GM21360 (cell line): ENCODE results near the gene SENP7.
"Not testable (repeated sequence)": the region's sequence is repeated elsewhere in the genome, so short reads cannot be mapped to it uniquely, and the experiment has no call there.

Experiments
- ATAC-seq: cut with Tn5 transposase; IDR thresholded peaks from one replicate; pipeline ENCODE4 v1.9.1; 2021; ENCODE audit warnings: mild to moderate bottlenecking, moderate library complexity; ENCODE audit not compliant: unreplicated experiment

The SENP7 gene

DNA sequence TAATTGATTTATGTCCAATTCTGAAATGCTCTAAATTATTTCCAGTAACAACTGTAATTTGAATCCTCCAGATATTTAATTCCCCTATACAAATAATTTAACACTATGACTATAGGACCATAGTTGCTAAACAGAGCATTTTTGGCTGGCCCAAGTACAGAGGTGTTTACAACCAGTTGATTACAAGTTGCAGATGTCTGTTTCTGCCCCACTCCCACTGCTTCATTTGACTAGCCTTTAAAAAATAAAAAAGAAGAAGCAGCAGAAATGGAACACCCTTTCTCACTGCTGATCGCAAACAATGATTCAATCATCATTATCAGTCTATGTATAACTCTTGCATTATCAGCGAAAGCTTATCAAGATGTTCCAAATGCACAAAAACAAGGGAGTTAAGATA lies 54.6 kb downstream of the SENP7 start:
- ATAC-seq = no peak

DNA sequence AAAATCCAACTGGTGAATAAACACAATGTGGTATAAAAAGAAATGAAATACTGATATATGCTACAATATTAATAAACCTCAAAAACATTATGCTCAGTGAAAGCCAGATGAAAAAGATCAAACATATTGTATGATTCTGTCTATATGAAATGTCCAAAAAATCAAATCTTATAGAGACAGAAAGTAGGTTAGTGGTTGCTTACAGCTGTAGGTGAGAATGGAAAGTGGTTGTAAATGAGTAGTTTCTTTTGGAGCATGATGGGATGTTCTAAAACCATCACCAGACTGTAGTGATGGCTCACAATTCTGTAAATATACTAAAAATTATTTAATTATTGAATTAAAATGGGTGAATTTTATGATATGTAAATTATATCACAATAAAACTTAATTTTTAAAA lies 58.4 kb downstream of the SENP7 start:
- no peak for ATAC-seq

DNA sequence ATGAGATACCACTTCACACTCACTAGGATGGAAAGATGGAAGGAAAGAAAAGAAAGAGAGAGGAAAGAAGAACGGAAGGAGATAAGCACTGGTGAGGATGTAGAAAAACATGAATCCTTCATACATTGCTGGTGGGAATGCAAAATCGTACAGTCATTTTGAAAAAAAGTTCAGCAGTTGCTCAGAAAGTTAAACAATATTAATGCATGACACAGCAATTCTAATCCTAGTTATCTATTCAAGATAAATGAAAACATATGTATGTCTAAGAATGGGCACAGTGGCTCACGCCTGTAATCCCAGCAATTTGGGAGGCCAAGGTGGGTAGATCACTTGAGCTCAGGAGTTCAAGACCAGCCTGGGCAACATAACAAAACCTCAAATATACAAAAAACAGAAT lies 59.1 kb downstream of the SENP7 start:
- ATAC-seq = no peak

DNA sequence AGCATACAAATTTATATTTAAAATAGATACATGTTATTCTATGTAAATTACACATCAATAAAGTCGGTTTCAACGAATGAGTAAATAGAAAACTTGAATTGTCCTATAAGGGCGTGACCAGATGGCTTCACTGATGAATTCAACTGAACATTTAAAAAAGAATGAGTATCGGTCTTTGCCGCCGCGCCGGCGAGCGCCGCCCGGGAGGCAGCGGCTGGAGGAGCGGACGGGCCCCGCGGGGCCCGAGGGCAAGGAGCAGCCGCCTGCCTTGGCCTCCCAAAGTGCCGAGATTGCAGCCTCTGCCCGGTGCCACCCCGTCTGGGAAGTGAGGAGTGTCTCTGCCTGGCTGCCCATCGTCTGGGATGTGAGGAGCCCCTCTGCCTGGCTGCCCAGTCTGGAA lies 74.4 kb downstream of the SENP7 start:
- not testable (repeated sequence) for ATAC-seq

DNA sequence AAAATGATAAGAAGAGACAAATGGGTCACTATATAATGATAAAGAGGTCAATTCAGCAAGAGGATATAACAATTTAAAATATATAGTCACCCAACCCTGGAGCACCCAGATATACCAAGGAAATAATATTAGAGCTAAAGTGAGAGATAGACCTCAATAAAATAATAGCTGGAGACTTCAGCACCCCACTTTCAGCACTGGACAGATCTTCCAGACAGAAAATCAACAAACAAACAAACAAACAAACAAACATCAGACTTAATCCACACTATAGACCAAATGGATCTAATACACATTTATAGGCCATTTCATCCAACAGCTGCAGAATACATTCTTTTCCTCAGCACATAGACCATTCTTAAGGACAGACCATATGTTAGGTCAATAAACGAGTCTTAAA lies 79.4 kb downstream of the SENP7 start:
- ATAC-seq = no peak

DNA sequence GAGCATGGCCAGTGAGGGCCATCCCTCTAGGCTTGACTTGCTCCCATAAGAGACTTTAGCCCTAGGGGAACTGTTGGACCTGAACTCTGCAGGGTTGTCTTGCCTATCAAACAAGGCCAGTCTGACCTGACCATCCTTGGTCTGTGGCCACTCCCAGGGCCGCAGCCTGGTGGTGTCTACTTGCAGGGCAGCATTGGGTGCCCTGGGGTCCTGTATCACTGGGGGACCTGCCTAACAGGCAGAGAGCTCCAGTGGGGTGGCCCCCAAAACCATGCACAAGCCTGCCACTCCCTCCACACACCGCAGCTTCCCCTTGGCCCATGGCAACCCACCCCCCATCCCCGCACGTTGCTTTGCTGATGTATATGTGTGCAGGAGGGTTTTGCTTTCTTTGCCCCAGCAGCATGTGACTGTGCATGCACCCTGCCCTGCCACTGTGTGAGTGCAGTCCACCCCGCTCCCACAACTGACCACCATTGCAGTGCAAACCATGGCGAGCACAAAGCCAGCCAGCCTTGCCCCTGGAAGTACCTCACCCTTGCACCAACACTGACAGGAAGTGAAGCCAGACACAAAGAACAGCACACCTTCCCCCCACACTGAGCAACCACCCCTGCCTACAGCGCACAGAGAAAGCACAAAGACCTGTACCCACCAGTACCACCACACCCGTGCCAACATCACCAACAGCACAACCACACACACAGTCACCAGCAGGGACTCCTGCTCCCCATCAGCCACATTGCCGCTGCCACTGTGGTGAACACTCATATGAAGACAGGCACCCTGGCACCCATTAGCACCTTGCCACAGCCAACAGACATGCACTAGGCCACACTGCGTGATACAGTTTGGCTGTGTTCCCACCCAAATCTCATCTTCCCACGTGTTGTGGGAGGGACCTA lies 88.8 kb downstream of the SENP7 start:
- ATAC-seq = no peak

DNA sequence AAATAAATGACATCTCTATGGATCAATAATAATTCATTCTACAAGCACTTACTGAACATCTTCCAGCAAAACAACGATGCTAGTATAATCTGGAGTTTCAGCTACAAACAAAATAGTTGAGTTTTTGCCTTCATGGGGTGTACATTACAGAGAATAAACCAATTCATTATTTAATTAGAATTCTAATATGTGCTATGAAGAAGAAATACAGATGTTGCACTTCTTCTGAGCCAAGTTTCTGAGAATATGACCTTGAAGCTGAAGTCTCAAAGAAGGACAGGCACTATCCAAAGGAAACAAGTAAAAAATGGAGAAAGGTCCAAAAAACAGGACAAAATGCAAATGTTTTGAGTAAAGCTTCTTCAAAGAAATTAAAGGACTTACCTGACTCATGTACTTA lies 94.2 kb downstream of the SENP7 start:
- ATAC-seq = no peak

DNA sequence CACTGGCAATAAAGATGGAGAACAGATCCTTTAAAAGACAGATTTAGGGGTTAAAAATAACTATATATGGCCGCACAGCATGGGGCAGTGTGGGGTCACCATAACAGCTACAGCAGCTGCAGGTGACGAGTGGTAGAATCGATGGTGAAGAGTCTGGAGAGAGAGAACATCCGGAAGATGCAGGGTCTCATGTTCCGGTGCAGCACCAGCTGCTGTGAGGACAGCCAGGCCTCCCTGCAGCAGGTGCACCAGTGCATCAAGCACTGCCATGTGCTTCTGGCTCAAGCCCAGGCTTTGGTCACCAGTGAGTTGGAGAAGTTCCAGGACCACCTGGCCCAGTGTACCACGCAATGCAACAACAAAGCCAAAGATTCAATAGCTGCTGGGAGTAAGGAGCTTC lies 98.9 kb downstream of the SENP7 start:
- ATAC-seq = no peak

DNA sequence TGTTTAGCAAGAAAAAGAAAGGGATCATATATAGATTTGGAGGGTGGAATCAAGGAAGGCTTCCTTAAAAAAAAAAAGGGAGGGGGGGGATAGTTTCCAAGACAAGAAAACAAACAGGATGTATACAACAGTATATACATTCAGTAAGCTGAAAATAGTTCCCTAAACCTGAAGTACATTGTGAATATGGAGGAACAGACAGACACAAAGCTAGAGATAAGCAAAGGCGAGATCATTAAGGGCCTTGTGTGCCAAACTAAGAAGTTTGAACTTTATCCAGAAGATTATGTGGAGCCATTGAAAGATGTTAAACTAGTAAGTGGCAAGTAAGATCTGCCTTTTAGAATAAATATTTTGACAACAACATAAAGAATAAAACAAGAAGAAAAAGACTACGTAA lies 99.4 kb downstream of the SENP7 start:
- no peak for ATAC-seq

DNA sequence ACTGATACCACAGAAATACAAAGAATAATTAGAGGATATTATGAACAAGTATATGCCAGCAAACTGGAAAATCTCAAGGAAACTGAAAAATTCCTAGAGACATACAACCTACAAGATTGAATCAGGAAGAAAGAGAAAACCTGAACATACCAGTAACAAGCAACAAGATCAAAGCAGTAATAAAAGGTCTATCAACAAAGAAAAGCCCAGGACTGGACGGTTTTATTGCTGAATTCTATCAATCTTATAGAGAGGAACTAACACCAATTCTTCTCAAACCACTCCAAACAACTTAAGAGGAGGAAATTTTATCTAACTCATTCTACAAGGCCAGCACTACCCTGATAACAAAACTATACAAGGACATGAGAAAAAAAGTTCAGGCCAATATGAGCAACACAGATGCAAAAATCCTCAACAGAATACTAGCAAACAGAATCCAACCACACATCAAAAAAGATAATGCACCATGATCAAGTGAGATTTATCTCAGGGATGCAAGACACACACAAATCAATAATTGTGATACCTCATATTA lies 121.5 kb downstream of the SENP7 start:
- ATAC-seq = no peak

DNA sequence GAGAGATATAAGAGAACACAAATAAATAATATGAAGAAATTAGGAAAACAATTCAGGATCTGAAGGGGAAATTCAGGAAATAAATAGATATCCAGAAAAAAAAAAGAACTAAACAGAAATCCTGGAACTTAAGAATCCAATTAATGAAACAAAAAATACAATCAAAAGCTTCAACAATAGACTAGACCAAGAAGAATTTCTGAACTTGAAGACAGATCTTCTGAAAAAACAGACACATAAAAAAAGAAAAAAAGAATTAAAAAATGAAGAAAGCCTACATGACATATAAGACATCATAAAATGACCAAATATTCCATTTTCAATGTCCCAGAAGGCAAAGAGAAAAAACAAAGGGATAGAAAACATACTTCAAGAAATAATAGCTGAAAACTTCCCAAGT lies 124.3 kb downstream of the SENP7 start:
- no peak for ATAC-seq

DNA sequence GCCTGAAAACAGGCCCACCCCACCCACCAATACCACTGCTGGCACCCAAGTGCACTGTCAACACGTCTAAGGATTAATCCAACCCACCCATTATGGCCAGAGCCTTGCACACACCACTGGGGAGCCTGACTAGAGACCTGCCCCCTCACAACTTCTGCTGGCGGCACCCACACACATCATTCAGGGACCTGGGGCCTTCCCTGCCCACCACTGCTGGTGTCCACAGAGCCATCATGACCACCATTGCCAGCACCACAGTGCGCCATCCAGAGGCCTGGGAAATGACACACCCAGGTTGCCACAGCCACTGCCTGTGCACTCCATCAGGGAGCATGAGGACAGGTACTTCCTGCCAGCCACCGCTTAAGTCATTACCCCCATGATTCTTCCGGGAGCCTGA lies 125.7 kb downstream of the SENP7 start:
- ATAC-seq = no peak

DNA sequence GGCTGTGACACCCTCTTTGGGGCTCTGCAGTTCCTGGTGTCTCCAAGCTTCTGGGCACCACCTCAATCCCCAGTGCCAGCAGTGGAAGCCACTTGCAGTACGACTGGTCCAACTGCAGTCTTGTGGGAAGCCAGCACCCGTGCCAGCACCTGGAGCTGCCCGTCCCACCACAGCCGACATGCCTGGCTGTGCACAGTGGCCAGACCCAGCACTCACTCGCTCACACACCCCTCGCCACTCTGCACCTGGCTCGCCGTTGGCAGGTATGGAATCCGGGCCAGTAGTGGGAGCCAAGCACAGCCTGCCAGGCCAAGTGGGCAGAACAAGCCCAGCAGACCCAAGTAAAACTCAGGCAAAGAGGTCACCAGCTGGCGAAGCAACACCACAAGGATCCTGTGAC lies 128.6 kb downstream of the SENP7 start:
- no peak for ATAC-seq

DNA sequence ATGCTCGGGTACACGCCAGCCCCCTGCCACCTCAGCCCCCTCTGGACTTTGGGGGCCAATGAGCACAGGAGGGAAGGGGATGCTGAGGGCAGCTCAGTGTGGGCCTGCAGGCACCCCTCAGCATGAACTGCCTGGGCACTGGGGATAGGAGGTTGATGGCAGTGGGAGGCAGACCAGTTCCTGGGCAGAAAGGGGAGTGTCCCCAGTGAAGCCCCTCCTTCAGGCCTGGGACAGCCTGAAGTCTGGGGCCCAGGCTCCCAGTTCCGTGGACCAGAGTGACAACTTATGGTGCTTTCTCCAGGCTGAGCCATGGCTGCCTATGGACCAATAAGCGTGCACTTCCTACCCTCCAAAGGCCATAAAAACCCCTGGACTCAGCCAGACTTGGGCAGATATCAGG lies 129.4 kb downstream of the SENP7 start:
- ATAC-seq = no peak

DNA sequence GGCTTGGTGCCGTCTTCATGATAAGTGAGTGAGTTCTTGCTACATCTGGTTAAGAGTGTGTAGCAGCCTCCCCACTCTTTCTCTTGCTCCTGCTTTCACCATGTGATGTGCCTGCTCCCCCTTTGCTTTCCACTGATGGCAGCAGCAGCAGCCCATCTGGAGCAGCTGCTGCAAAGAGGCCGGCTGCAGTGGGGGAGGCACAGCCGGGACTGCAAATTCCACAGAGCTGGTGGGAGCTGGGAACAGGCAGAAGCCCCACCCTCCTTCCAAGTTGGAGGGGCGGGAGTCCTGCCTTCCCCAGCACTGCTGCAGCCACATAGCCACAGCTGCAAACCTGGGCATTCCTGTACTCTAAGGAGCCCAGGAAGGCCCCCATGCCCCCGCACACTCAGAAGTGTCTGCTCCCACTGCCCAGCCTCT lies 129.8 kb downstream of the SENP7 start:
- no peak for ATAC-seq

DNA sequence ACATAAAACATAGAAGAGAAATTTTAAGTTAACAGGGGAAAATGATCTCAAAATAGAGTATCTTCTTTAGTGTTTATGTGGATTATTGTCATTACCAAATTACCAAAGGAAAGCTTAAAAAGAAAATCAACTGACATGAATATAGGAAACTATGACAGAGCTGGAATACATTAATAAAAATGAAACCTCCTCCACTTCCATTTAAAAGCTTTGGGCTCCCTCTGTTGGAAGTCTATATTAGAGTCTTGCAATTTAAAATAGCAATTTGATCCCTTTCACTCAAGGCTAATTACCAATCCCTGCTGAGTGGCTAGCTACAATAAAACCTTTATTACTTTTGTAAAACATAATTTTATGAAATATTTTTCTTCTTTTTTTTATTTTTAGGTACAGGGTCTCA lies 131.2 kb downstream of the SENP7 start:
- ATAC-seq = no peak

DNA sequence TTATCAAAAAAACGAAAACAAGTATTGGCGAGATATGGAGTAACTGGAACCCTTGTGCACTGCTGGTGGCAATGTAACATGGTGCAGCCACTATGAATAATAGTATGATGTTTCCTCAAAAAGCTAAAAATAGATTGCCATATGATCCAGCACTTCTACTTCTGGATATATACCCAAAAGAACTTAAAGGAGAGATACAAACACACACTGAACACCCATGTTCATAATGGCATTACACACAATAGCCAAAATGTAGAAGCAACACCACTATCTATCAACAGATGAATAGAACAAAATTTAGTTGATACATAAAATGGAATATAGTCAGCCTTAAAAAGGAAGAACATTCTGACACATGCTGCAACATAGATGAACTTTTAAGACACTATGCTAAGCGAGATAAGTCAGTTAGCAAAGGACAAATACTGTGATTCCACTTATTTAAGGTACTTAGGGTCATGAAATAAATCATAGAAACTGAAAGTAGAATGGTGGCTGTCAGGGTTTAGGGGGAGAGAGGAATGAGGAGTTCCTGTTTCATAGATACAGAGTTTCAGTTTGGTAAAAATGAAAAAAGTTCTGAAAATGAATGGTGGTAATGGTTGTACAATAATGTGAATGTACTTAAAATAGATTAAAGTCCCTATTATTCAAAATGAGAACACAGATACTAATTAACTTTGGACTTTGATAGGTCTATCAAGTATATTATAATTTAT lies 133.2 kb downstream of the SENP7 start:
- ATAC-seq = peak; percentile 93

DNA sequence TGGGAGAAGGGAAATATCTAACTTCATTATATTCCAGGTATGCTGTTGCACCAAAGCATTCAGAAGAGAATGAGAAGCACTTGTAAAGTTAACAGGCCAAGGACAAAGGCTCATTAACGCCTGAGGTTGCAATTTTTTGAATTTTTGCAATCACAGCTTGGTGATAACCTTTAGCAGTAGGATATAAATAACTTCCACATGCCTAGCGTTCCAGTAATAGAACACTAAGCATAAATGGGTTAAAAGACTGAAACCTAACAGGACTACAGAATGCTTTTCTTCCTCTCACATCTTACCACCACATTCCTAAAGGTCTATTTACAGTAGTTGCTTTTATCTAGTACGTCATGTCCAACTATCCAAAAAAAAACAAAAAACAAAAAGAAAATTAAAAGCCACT lies 135.2 kb downstream of the SENP7 start:
- no peak for ATAC-seq

DNA sequence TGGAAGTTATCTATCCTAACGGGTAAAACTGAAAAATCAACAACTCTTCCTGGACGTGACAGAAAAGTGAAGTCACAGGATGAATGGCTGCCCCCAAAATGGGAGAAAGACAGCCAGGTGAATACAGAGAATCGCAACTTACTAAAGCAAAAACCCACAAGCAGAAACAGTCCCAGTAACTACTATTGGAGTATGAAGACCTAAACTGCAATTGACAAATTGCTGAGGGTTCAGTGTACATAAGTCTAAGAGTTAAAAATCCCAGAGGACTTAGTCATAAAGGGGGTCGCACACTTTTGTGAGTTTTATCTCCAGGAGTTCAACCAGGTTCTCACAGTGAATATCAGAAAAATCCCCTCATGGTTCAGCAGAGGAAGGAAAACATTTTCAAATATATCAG lies 135.8 kb downstream of the SENP7 start:
- ATAC-seq = no peak

DNA sequence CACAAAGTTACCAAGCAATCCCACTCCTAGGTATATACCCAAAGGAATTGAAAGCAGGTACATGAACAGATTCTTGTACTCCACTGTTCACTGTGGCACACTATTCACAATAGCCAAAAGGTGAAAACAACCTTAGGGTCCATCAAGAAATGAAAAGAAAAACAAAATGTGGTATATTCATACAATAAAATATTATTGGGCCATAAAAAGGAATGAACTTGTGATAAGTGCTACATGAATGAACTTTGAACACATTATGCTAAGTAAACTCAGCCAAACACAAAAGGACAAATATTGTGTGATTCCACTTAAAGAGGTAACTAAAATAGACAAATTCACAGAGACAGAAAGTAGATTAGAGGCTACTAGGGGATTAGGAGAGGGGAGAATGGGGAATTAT lies 137.4 kb downstream of the SENP7 start:
- no peak for ATAC-seq

DNA sequence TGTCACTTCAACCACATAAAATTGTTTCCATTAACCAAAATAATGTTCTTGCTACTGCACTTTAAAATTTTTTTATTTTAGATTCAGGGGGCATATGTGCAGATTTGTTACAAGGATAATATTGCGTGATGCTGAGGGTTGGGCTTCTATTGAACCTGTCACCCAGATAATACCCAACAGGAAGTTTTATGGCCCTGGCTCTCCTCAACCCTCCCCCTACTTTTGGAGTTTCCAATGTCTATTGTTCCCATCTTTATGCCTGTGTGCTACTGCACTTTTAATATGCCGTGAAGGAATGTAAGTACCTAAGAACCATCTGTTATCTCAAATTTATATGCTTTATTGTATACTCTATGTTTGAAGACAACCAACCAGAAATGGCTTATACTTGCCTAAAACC lies 150.6 kb downstream of the SENP7 start:
- no peak for ATAC-seq

DNA sequence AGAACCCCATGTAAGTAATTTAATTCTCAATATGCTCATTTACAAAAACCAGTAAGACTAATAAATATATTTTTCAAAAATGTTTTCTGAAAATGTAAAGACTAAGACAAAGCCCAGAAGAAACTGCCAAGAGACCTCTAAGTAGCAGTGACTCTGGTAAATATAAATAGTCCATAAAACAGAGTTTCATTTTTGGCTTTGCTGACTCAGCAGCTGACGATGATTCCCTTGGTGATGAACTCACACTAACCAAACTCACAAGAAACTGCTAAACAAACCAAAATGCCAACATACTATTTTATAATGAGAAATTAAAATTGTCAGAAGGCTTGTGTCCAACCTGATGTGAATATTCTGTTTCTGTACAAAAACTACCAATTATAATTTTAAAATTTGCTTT lies 161.2 kb downstream of the SENP7 start:
- no peak for ATAC-seq
